B cell (primary cell): ENCODE data around the gene TTC27. TPM values are rescaled to one million over a fixed set of nuclear protein-coding genes. Genes with fewer than 3 reads are reported as not detected.

ENCODE experiments used
- ATAC-seq: fragments of 200-7000 bp; cut with Tn5 transposase; one replicate; pipeline ENCODE4 v1.10.0; 2021; ENCODE audit warnings: low read depth, mild to moderate bottlenecking, moderate number of reproducible peaks, moderate library complexity
- CTCF ChIA-PET: fragments of 350-600 bp; sonication (Branson Sonifier 250); formaldehyde crosslinking; loops from one replicate; lab custom pipeline; 2021; ENCODE audit warnings: antibody characterized with exemption, inconsistent platforms; lab: Charles Lee
- POLR2A ChIA-PET: fragments of 350-600 bp; sonication (Branson Sonifier 250); formaldehyde crosslinking; loops from one replicate; lab custom pipeline; 2021; ENCODE audit warnings: antibody characterized with exemption; lab: Charles Lee
- DNase-seq: peaks from one replicate; pipeline ENCODE4 v3.0.0; 2013
- H2AFZ ChIP-seq: 2 replicates; pipeline ENCODE4 v1.6.1; 2012; ENCODE audit warnings: mild to moderate bottlenecking, low read depth, low read length; ENCODE audit not compliant: insufficient read depth, poor library complexity, severe bottlenecking
- H3K27ac ChIP-seq, 2 donors: 1 replicate in 1 of 2; 2 replicates in 1 of 2; pipeline ENCODE4 v1.5.1; 2012 to 2013; ENCODE audit warnings: low read length in 2 of 2, mild to moderate bottlenecking in 2 of 2, moderate library complexity in 1 of 2
- H3K27me3 ChIP-seq, 4 experiments: fragments of 200-600 bp in 1 of 4; sonication (generic) in 1 of 4; replicated peaks in 1 of 4; 1 replicate in 2 of 4; 2 replicates in 2 of 4; pipeline versions ENCODE4 v1.6.1 to v1.7.0; 2013 to 2016; ENCODE audit warnings: low read length in 3 of 4, mild to moderate bottlenecking in 2 of 4, mixed read lengths in 1 of 4, moderate library complexity in 1 of 4; ENCODE audit not compliant: insufficient read depth in 4 of 4, control insufficient read depth in 3 of 4; ENCODE audit errors: control extremely low read depth in 1 of 4
- H3K36me3 ChIP-seq, 2 experiments: replicated peaks in 1 of 2; 1 replicate in 1 of 2; 2 replicates in 1 of 2; pipeline versions ENCODE4 v1.6.1 to v1.7.1; 2013; ENCODE audit warnings: low read length in 1 of 2; ENCODE audit not compliant: insufficient read depth in 2 of 2, control insufficient read depth in 1 of 2; ENCODE audit errors: control extremely low read depth in 1 of 2, extremely low read depth in 1 of 2
- H3K4me1 ChIP-seq, 2 donors: fragments of 200-600 bp in 1 of 2; sonication (generic) in 1 of 2; 1 replicate in 1 of 2; 2 replicates in 1 of 2; pipeline versions ENCODE4 v1.5.1 to v1.6.1; 2013 to 2017; ENCODE audit warnings: low read length in 2 of 2; ENCODE audit not compliant: control insufficient read depth in 2 of 2, insufficient read depth in 2 of 2
- H3K4me2 ChIP-seq: replicated peaks from 2 replicates; pipeline ENCODE3; 2012; ENCODE audit warnings: mild to moderate bottlenecking, low read depth, low read length; ENCODE audit not compliant: poor library complexity, severe bottlenecking
- H3K4me3 ChIP-seq, 5 experiments: fragments of 200-600 bp in 1 of 5; sonication (generic) in 1 of 5; 1 replicate in 3 of 5; 2 replicates in 2 of 5; pipeline versions ENCODE4 v1.5.1 to v1.7.0; 2011 to 2016; ENCODE audit warnings: low read length in 4 of 5, mild to moderate bottlenecking in 4 of 5, low read depth in 2 of 5, control low read depth in 1 of 5, moderate library complexity in 1 of 5; ENCODE audit not compliant: insufficient read depth in 1 of 5; ENCODE audit errors: control extremely low read depth in 1 of 5, extremely low read depth in 1 of 5
- H3K79me2 ChIP-seq: fragments of 200-600 bp; sonication (generic); one replicate; pipeline ENCODE4 v1.6.0; 2016; ENCODE audit warnings: low read length; ENCODE audit not compliant: control insufficient read depth, insufficient read depth
- H3K9ac ChIP-seq: fragments of 200-600 bp; sonication (generic); 2 replicates; pipeline ENCODE4 v1.6.1; 2017; ENCODE audit warnings: mild to moderate bottlenecking, low read length, moderate library complexity
- H3K9me3 ChIP-seq, 3 donors: one replicate each; pipeline versions ENCODE4 v1.6.1 to v1.7.1; 2013; ENCODE audit warnings: low read length in 2 of 3; ENCODE audit not compliant: control insufficient read depth in 2 of 3, insufficient read depth in 1 of 3; ENCODE audit errors: control extremely low read depth in 1 of 3
- H4K20me1 ChIP-seq: 2 replicates; pipeline ENCODE4 v1.6.0; 2012; ENCODE audit warnings: mild to moderate bottlenecking, low read length; ENCODE audit not compliant: insufficient read depth, control insufficient read depth, poor library complexity, severe bottlenecking
- H3K27ac Mint-ChIP-seq: one replicate; pipeline ENCODE4 v1.8.0; 2021; ENCODE audit warnings: mixed read lengths
- H3K27me3 Mint-ChIP-seq: one replicate; pipeline ENCODE4 v1.8.0; 2021; ENCODE audit warnings: mixed read lengths
- H3K4me1 Mint-ChIP-seq: one replicate; pipeline ENCODE4 v1.8.0; 2021; ENCODE audit warnings: mixed read lengths
- H3K4me3 Mint-ChIP-seq: one replicate; pipeline ENCODE4 v1.8.0; 2021; ENCODE audit warnings: mixed read lengths
- H3K9me3 Mint-ChIP-seq: one replicate; pipeline ENCODE4 v1.8.0; 2022; ENCODE audit warnings: mixed read lengths; ENCODE audit not compliant: insufficient read depth
- CTCF ChIP-seq: fragments of 200-600 bp; IDR thresholded peaks from one replicate; pipeline ENCODE4 v1.8.0; 2022; ENCODE audit warnings: antibody characterized with exemption, mild to moderate bottlenecking
- EZH2 ChIP-seq: IDR thresholded peaks from 2 replicates; pipeline ENCODE4 v1.6.1; 2012; ENCODE audit warnings: borderline replicate concordance, low read depth, mild to moderate bottlenecking, moderate library complexity, low read length; ENCODE audit not compliant: insufficient read depth, poor library complexity, severe bottlenecking
- WGBS: methylation state at CpG from one replicate; pipeline ENCODE4 v1.1.5; 2013; ENCODE audit warnings: missing lambda C conversion rate; ENCODE audit not compliant: insufficient coverage; 5-methylcytosine and 5-hydroxymethylcytosine counted together
- intact Hi-C: fragments of 100-400 bp; cut with micrococcal nuclease; formaldehyde crosslinking; loops from one replicate; pipeline ENCODE4 v1.10.0; 2022
- polyA plus RNA-seq: library from polyadenylated mRNA; depleted of rRNA; stranded (reverse); fragments of >200 nt; gene quantifications from 2 replicates; pipeline ENCODE4 v1.2.3, GENCODE V29; 2012
- total RNA-seq, 2 donors: library from RNA; stranded (reverse); fragments of 120-200 nt in 1 of 2; gene quantifications; 1 replicate in 1 of 2; 2 replicates in 1 of 2; pipeline versions ENCODE4 v1.2.3 to v1.2.4, GENCODE V29; 2013 to 2022

Gene TTC27
- total and polyA plus RNA-seq, 2 donors (not counting 1 experiment from before 2014, with no cell fraction given) = 22.7 to 28.5 TPM

- no peak for ATAC-seq
- intact Hi-C loops = no loop called here
- H3K9ac ChIP-seq = no peak overlapping the region
- no peak overlapping the region for H3K4me3 ChIP-seq
- H3K27ac ChIP-seq = no peak overlapping the region
- H3K36me3 ChIP-seq = peaks cover 13 to 18% of the 10 kb centered on the region in 2 experiments
- no peaks in the 10 kb centered on the region for H3K9me3 Mint-ChIP-seq
- H3K27me3 ChIP-seq = no peaks in the 10 kb centered on the region
- POLR2A ChIA-PET = no interaction called here
- TF ChIP-seq EZH2 (no peak), CTCF (no peak)
- no peak for DNase-seq
- no peak overlapping the region for H2AFZ ChIP-seq
- no peaks in the 10 kb centered on the region for H3K27me3 Mint-ChIP-seq
- H3K4me3 Mint-ChIP-seq = no peak overlapping the region
- CTCF ChIA-PET = no interaction called here
- H3K4me1 ChIP-seq = no peaks in the 10 kb centered on the region
- no peaks in the 10 kb centered on the region for H3K79me2 ChIP-seq
- H3K4me2 ChIP-seq = no peak overlapping the region
- H4K20me1 ChIP-seq = no peaks in the 10 kb centered on the region
- no peaks in the 10 kb centered on the region for H3K9me3 ChIP-seq
- H3K27ac Mint-ChIP-seq = no peak overlapping the region
- H3K4me1 Mint-ChIP-seq = no peaks in the 10 kb centered on the region
These were observed 118.8 kb downstream of the TTC27 start for GRCh38 chr2:32746669-32747068.

- Histone ChIP-seq H3K4me2 (no peak overlapping the region), H4K20me1 (no peaks in the 10 kb centered on the region), H3K4me1 (no peaks in the 10 kb centered on the region), H3K9me3 (no peaks in the 10 kb centered on the region), H2AFZ (no peak overlapping the region), H3K36me3 (peaks cover 8 to 21% of the 10 kb centered on the region in 2 experiments), H3K79me2 (no peaks in the 10 kb centered on the region), H3K27ac (no peak overlapping the region), H3K4me3 (no peak overlapping the region), H3K9ac (no peak overlapping the region), H3K27me3 (no peaks in the 10 kb centered on the region)
- ATAC-seq (no peak), DNase-seq (no peak)
- intact Hi-C loops = no loop called here
- Mint-ChIP-seq H3K27me3 (no peaks in the 10 kb centered on the region), H3K9me3 (no peaks in the 10 kb centered on the region), H3K4me3 (no peak overlapping the region), H3K27ac (no peak overlapping the region), H3K4me1 (no peaks in the 10 kb centered on the region)
- WGBS = no CpG with 5 or more reads among the region's 1 CpG
- POLR2A ChIA-PET = no interaction called here
- CTCF ChIA-PET = no interaction called here
- no peak for TF ChIP-seq EZH2
- TF ChIP-seq CTCF = no peak
These were observed 120.3 kb downstream of the TTC27 start for GRCh38 chr2:32748158-32748557.
